Lower leg skin (tissue), 3 donors: ENCODE results near the gene PPM1E.

Experiments used
- CTCF ChIP-seq, 3 donors: fragments of 450-650 bp; IDR thresholded peaks; one replicate each; pipeline ENCODE4 v1.5.1; 2016; ENCODE audit warnings: antibody characterized with exemption in 3 of 3, mild to moderate bottlenecking in 3 of 3, moderate library complexity in 2 of 3
- POLR2A ChIP-seq, 2 donors: fragments of 450-650 bp; IDR thresholded peaks; one replicate each; pipeline ENCODE4 v1.6.1; 2016 to 2017; ENCODE audit warnings: antibody characterized with exemption in 2 of 2, mild to moderate bottlenecking in 1 of 2, moderate library complexity in 1 of 2

GRCh38 chr17:58785097-58785496 is 29.4 kb downstream of the PPM1E start:
- no peak for TF ChIP-seq POLR2A (IDR thresholded peaks at IDR 0.05)
- no peak for TF ChIP-seq CTCF (IDR thresholded peaks at IDR 0.05)
